H9 (cell line): ENCODE measurements around the gene CYSTM1. TPM values are rescaled to one million over a fixed set of nuclear protein-coding genes. Genes with fewer than 3 reads are reported as not detected.

Experiments used
- DNase-seq: peaks from one replicate; pipeline ENCODE4 v3.0.0-alpha.2; 2017
- H2AFZ ChIP-seq: one replicate; pipeline ENCODE4 v1.6.1; 2013; ENCODE audit warnings: mild to moderate bottlenecking, low read length, control low read depth, moderate library complexity
- H2AK5ac ChIP-seq: 2 replicates; pipeline ENCODE4 v1.6.1; 2013; ENCODE audit warnings: low read length, control low read depth, mixed read lengths; ENCODE audit not compliant: insufficient read length
- H2BK120ac ChIP-seq: one replicate; pipeline ENCODE4 v1.6.1; 2013; ENCODE audit warnings: low read depth, mild to moderate bottlenecking, low read length, control low read depth, inconsistent platforms; ENCODE audit not compliant: poor library complexity, severe bottlenecking
- H2BK12ac ChIP-seq: 2 replicates; pipeline ENCODE4 v1.6.1; 2013; ENCODE audit warnings: low read length, control low read depth, mixed read lengths, low read depth; ENCODE audit not compliant: insufficient read length
- H2BK15ac ChIP-seq: 2 replicates; pipeline ENCODE4 v1.6.1; 2013; ENCODE audit warnings: low read depth, low read length, control low read depth
- H2BK20ac ChIP-seq: one replicate; pipeline ENCODE4 v1.6.1; 2013; ENCODE audit warnings: low read depth, mild to moderate bottlenecking, low read length, control low read depth, inconsistent platforms; ENCODE audit not compliant: poor library complexity, severe bottlenecking
- H2BK5ac ChIP-seq: 2 replicates; pipeline ENCODE4 v1.6.1; 2013; ENCODE audit warnings: low read length, control low read depth, mixed read lengths; ENCODE audit not compliant: insufficient read length
- H3K14ac ChIP-seq: 2 replicates; pipeline ENCODE4 v1.6.1; 2013; ENCODE audit warnings: low read length, control low read depth; ENCODE audit not compliant: insufficient read depth
- H3K18ac ChIP-seq: 2 replicates; pipeline ENCODE4 v1.6.1; 2013; ENCODE audit warnings: low read depth, mild to moderate bottlenecking, mixed read lengths, low read length, control low read depth; ENCODE audit not compliant: insufficient read length
- H3K23ac ChIP-seq: 2 replicates; pipeline ENCODE4 v1.6.1; 2013; ENCODE audit warnings: low read length, control low read depth, mixed read lengths, low read depth; ENCODE audit not compliant: insufficient read length
- H3K23me2 ChIP-seq: 2 replicates; pipeline ENCODE4 v1.6.1; 2013; ENCODE audit warnings: low read depth, mild to moderate bottlenecking, mixed read lengths, low read length, control low read depth; ENCODE audit not compliant: insufficient read length, poor library complexity, severe bottlenecking
- H3K27ac ChIP-seq: 2 replicates; pipeline ENCODE4 v1.5.1; 2013; ENCODE audit warnings: low read length, control low read depth, mixed read lengths, low read depth; ENCODE audit not compliant: insufficient read length
- H3K27me3 ChIP-seq: 2 replicates; pipeline ENCODE4 v1.6.1; 2013; ENCODE audit warnings: low read length, control low read depth, inconsistent platforms; ENCODE audit not compliant: insufficient read depth
- H3K4ac ChIP-seq: 2 replicates; pipeline ENCODE4 v1.6.1; 2013; ENCODE audit warnings: low read depth, mild to moderate bottlenecking, control low read depth, inconsistent platforms, low read length, moderate library complexity
- H3K4me1 ChIP-seq: 2 replicates; pipeline ENCODE4 v1.6.1; 2013; ENCODE audit warnings: low read length, control low read depth, inconsistent platforms; ENCODE audit not compliant: insufficient read depth
- H3K4me2 ChIP-seq: 2 replicates; pipeline ENCODE4 v1.6.1; 2013; ENCODE audit warnings: low read length, control low read depth, mixed read lengths; ENCODE audit not compliant: insufficient read length, insufficient read depth
- H3K56ac ChIP-seq: 2 replicates; pipeline ENCODE4 v1.6.1; 2013; ENCODE audit warnings: low read depth, mild to moderate bottlenecking, mixed read lengths, low read length, control low read depth; ENCODE audit not compliant: insufficient read length
- H3K79me1 ChIP-seq: 2 replicates; pipeline ENCODE4 v1.6.1; 2013; ENCODE audit warnings: low read depth, mild to moderate bottlenecking, moderate library complexity, low read length, control low read depth, inconsistent platforms; ENCODE audit not compliant: insufficient read depth, poor library complexity, severe bottlenecking
- H3K79me2 ChIP-seq: 2 replicates; pipeline ENCODE4 v1.6.1; 2013; ENCODE audit warnings: low read length, control low read depth, inconsistent platforms; ENCODE audit not compliant: insufficient read depth
- H3K9ac ChIP-seq: 2 replicates; pipeline ENCODE4 v1.6.1; 2013; ENCODE audit warnings: low read length, control low read depth, mixed read lengths; ENCODE audit not compliant: insufficient read length; ENCODE audit errors: extremely low read depth
- H3K9me3 ChIP-seq: one replicate; pipeline ENCODE4 v1.6.1; 2013; ENCODE audit warnings: low read depth, low read length, inconsistent platforms; ENCODE audit not compliant: control insufficient read depth
- H3T11ph ChIP-seq: one replicate; pipeline ENCODE4 v1.6.1; 2013; ENCODE audit warnings: mild to moderate bottlenecking, low read length, control low read depth, inconsistent platforms
- H4K20me1 ChIP-seq: one replicate; pipeline ENCODE4 v1.6.1; 2013; ENCODE audit not compliant: control insufficient read depth, insufficient read length, insufficient read depth
- H4K5ac ChIP-seq: 2 replicates; pipeline ENCODE4 v1.6.1; 2013; ENCODE audit warnings: low read depth, mild to moderate bottlenecking, mixed read lengths, low read length, control low read depth; ENCODE audit not compliant: insufficient read length
- H4K8ac ChIP-seq: replicated peaks from 2 replicates; pipeline ENCODE4 v1.6.1; 2013; ENCODE audit warnings: low read length, control low read depth, mixed read lengths, low read depth; ENCODE audit not compliant: insufficient read length
- H4K91ac ChIP-seq: 2 replicates; pipeline ENCODE4 v1.6.1; 2013; ENCODE audit warnings: low read depth, mild to moderate bottlenecking, moderate library complexity, mixed read lengths, low read length, control low read depth; ENCODE audit not compliant: insufficient read length
- H3K27ac Mint-ChIP-seq, 3 experiments: 2 replicates in 2 of 3; 3 replicates in 1 of 3; pipeline ENCODE4 v1.8.0; 2020 to 2021; ENCODE audit warnings: mixed read lengths in 3 of 3, mild to moderate bottlenecking in 1 of 3, moderate library complexity in 1 of 3
- H3K27me3 Mint-ChIP-seq: 2 replicates; pipeline ENCODE4 v1.8.0; 2021; ENCODE audit warnings: low read depth, mild to moderate bottlenecking, moderate library complexity, mixed read lengths
- H3K36me3 Mint-ChIP-seq, 3 experiments: 2 replicates in 2 of 3; 3 replicates in 1 of 3; pipeline ENCODE4 v1.8.0; 2020 to 2021; ENCODE audit warnings: low read depth in 3 of 3, mixed read lengths in 3 of 3; ENCODE audit not compliant: insufficient read depth in 1 of 3
- H3K4me1 Mint-ChIP-seq, 2 experiments: 2 replicates each; pipeline ENCODE4 v1.8.0; 2020; ENCODE audit warnings: mixed read lengths in 2 of 2
- H3K4me3 Mint-ChIP-seq, 2 experiments: 2 replicates in 1 of 2; 3 replicates in 1 of 2; pipeline ENCODE4 v1.8.0; 2020 to 2021; ENCODE audit warnings: mild to moderate bottlenecking in 2 of 2, mixed read lengths in 2 of 2, moderate library complexity in 1 of 2
- H3K9me3 Mint-ChIP-seq, 2 experiments: 2 replicates in 1 of 2; 3 replicates in 1 of 2; pipeline ENCODE4 v1.8.0; 2020; ENCODE audit warnings: mild to moderate bottlenecking in 2 of 2, mixed read lengths in 2 of 2, moderate library complexity in 1 of 2
- CTCF ChIP-seq: fragments of 200-600 bp; sonication (generic); conservative IDR thresholded peaks from 3 replicates; pipeline ENCODE4 v1.8.0; 2021; ENCODE audit warnings: antibody characterized with exemption, mild to moderate bottlenecking
- WGBS: extraction: QIAGEN DNeasy Blood & Tissue Kit; methylation state at CpG from one replicate; pipeline ENCODE4 v1.1.7; 2013; ENCODE audit warnings: missing lambda C conversion rate, low lambda C conversion rate, mixed read lengths; ENCODE audit not compliant: insufficient read length; ENCODE audit errors: extremely low coverage; 5-methylcytosine and 5-hydroxymethylcytosine counted together
- total RNA-seq: library from RNA; stranded (reverse); gene quantifications from 2 replicates; pipeline ENCODE4 v1.2.1, GENCODE V29; 2021

CYSTM1 gene
- total RNA-seq, 1 experiment from 2014 or later, result 20.6 TPM

- no peak overlapping the region for H2BK15ac ChIP-seq
- H3K27me3 ChIP-seq, result no peaks in the 10 kb centered on the region
- H3K9ac ChIP-seq, result no peak overlapping the region
- no peak overlapping the region for H2BK120ac ChIP-seq
- no peaks in the 10 kb centered on the region for H3K4me1 Mint-ChIP-seq
- H4K8ac ChIP-seq, result no peak overlapping the region
- no peak overlapping the region for H3K18ac ChIP-seq
- no peak overlapping the region for H2BK12ac ChIP-seq
- no peak for DNase-seq
- H3K23me2 ChIP-seq, result no peaks in the 10 kb centered on the region
- no peaks in the 10 kb centered on the region for H3K79me1 ChIP-seq
- WGBS, result no CpG with 5 or more reads among the region's 4 CpGs
- no peak overlapping the region for H3K27ac ChIP-seq
- H2BK5ac ChIP-seq, result no peak overlapping the region
- no peaks in the 10 kb centered on the region for H3K9me3 Mint-ChIP-seq
- H3K56ac ChIP-seq, result no peak overlapping the region
- no peak overlapping the region for H3K4me2 ChIP-seq
- no peaks in the 10 kb centered on the region for H3K79me2 ChIP-seq
- H3K27me3 Mint-ChIP-seq, result no peaks in the 10 kb centered on the region
- H4K20me1 ChIP-seq, result no peaks in the 10 kb centered on the region
- no peak overlapping the region for H3K14ac ChIP-seq
- H3T11ph ChIP-seq, result no peak overlapping the region
- H2AK5ac ChIP-seq, result no peak overlapping the region
- H3K27ac Mint-ChIP-seq, result no peak overlapping the region
- no peaks in the 10 kb centered on the region; a peak in 1 of 7 replicates for H3K36me3 Mint-ChIP-seq
- H2AFZ ChIP-seq, result no peak overlapping the region
- H4K91ac ChIP-seq, result no peak overlapping the region
- no peak overlapping the region for H3K4ac ChIP-seq
- TF ChIP-seq CTCF, result no peak
- H3K4me3 Mint-ChIP-seq, result no peak overlapping the region
- no peaks in the 10 kb centered on the region for H3K4me1 ChIP-seq
- no peak overlapping the region for H3K23ac ChIP-seq
- no peaks in the 10 kb centered on the region for H3K9me3 ChIP-seq
- H4K5ac ChIP-seq, result no peak overlapping the region
- H2BK20ac ChIP-seq, result no peak overlapping the region
Measured at GRCh38 chr5:140234377-140234989, 59.5 kb downstream of the CYSTM1 start.
